ENCODE measurements around the gene PRKCB.

PRKCB gene

DNA sequence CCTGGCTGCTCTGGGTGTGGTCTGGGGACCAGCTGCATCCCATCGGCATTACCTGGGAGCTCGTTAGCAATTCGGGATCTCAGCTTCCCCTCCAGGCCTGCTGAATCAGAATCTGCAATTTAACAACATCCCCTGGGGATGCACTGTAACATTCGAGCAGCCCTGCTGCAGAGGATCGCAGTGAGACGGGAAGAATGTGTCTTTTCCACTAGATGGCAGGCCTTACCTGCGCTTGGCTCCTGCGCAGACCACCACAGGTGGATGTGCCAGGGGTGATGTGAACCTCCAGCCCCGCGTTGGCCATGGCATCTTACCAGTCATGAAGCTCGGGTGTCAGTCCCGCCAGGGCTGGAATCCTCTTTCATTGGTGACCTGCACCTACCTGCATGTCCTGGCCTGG is 209.9 kb downstream of the PRKCB start:
- no peak for DNase-seq (ENCODE audit: low read depth, low spot score)
- H3K4me3 ChIP-seq (ENCODE audit: low read depth, low read length): no peak overlapping the region
- TF ChIP-seq, protein P1, sequence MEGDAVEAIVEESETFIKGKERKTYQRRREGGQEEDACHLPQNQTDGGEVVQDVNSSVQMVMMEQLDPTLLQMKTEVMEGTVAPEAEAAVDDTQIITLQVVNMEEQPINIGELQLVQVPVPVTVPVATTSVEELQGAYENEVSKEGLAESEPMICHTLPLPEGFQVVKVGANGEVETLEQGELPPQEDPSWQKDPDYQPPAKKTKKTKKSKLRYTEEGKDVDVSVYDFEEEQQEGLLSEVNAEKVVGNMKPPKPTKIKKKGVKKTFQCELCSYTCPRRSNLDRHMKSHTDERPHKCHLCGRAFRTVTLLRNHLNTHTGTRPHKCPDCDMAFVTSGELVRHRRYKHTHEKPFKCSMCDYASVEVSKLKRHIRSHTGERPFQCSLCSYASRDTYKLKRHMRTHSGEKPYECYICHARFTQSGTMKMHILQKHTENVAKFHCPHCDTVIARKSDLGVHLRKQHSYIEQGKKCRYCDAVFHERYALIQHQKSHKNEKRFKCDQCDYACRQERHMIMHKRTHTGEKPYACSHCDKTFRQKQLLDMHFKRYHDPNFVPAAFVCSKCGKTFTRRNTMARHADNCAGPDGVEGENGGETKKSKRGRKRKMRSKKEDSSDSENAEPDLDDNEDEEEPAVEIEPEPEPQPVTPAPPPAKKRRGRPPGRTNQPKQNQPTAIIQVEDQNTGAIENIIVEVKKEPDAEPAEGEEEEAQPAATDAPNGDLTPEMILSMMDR (IDR thresholded peaks at IDR 0.05; ENCODE audit: insufficient read depth, low read length, missing control alignments): no peak
- ChIA-PET POLR2A (no interaction called here), CTCF (interaction anchor here (1.3 to 13.6 kb wide), 5 partner anchors 10 to 470 kb away, joined by 3 to 257 read pairs (median 5); no protein-coding TSS in a partner anchor)

DNA sequence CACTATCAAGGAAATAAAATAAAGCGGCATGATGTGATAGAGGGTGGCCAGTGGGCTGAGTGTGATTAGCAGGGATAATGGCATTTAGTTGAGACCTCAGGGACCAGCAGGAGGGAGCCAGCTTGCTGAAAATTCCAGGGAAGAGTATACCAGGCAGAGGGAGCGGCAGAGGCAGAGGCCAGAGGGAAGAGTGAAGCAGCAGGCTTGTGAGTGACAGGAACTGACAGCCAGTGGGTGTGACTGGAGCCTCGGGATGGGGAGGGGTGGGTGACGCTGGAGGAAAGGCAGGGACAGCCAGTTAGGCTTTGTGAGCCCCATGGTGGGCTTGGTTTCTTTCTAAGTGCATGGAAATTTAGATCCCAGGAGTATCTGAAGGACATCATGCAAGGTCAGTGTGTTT is 210.7 kb downstream of the PRKCB start:
- H3K4me3 ChIP-seq (ENCODE audit: low read depth, low read length): no peak overlapping the region
- ChIA-PET POLR2A (no interaction called here), CTCF (interaction anchor here (1.0 to 13.6 kb wide), 2 partner anchors 10 to 457 kb away, joined by 3 to 257 read pairs; no protein-coding TSS in a partner anchor)
- TF ChIP-seq, protein P1 (IDR thresholded peaks at IDR 0.05; ENCODE audit: insufficient read depth, low read length, missing control alignments): no peak
- DNase-seq (ENCODE audit: low read depth, low spot score): no peak

- ChIA-PET CTCF (interaction anchor here (1.2 kb wide), 1 partner anchor 455 kb away, joined by 6 read pairs; no protein-coding TSS in a partner anchor), POLR2A (no interaction called here)
- DNase-seq (ENCODE audit: low read depth, low spot score): no peak
- no peak overlapping the region for H3K4me3 ChIP-seq (ENCODE audit: low read depth, low read length)
- TF ChIP-seq, protein P1 (IDR thresholded peaks at IDR 0.05; ENCODE audit: insufficient read depth, low read length, missing control alignments): no peak
These were observed 213.3 kb downstream of the PRKCB start for GRCh38 chr16:24049113-24049512.

DNA sequence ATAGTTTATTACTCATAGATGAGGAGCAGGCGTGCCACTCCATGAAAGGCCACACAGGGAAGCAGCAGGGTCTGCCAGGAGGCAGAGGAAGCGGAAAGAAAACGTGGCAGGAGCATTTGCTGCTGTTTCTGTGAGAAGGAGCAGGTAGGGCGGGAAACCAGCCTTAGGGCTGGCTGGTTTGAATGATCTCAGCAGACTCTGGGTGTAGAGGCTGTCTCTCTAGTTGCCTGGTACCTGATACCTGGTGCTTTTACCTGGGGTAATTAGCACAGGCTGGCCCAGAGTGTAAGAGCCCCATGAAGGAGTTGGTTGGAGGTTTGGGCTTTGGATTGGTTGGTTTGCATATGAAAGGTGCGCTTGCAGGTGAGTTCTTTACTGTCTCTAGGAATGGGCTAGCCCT is 215.3 kb downstream of the PRKCB start:
- CTCF ChIA-PET: no interaction called here
- no peak for DNase-seq (ENCODE audit: low read depth, low spot score)
- TF ChIP-seq, protein P1 (IDR thresholded peaks at IDR 0.05; ENCODE audit: insufficient read depth, low read length, missing control alignments): no peak
- H3K4me3 ChIP-seq (ENCODE audit: low read depth, low read length): no peak overlapping the region
- POLR2A ChIA-PET: no interaction called here

DNA sequence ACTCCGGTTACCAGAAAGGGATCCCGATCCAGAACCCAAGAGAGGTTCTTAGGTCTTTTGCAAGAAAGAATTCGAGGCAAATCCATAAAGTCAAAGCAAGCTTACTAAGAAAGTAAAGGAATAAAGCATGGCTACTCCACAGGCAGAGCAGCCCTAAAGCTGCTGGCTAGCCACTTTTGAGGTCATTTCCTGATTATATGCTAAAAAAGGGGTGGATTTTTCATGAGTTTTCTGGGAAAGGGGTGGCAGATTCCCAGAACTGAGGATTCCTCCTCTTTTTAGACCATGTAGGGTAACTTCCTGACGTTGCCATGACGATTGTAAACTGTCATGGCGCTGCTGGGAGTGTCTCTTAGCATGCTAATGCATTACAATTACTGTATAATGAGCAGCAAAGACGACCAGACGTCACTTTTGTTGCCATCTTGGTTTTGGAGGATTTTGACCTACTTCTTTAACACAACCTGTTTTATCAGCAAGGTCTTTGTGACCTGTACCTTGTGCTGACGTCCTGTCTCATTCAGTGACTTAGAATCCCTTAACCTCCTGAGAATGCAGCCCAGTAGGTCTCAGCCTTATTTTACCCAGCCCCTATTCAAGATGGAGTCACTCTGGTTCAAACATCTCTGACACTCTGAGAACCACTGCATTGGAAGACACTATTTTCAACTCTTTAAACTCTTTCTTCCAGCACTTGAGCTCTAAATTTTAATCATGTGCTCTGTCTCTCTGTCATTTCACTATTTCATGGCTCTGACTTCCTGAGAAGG is 216.7 kb downstream of the PRKCB start:
- no peak overlapping the region for H3K4me3 ChIP-seq (ENCODE audit: low read depth, low read length)
- TF ChIP-seq, protein P1 (IDR thresholded peaks at IDR 0.05; ENCODE audit: insufficient read depth, low read length, missing control alignments): no peak
- no peak for DNase-seq (ENCODE audit: low read depth, low spot score)
- ChIA-PET CTCF (interaction anchor here (1.4 kb wide), 1 partner anchor 11 kb away, joined by 3 read pairs; no protein-coding TSS in a partner anchor), POLR2A (no interaction called here)

DNA sequence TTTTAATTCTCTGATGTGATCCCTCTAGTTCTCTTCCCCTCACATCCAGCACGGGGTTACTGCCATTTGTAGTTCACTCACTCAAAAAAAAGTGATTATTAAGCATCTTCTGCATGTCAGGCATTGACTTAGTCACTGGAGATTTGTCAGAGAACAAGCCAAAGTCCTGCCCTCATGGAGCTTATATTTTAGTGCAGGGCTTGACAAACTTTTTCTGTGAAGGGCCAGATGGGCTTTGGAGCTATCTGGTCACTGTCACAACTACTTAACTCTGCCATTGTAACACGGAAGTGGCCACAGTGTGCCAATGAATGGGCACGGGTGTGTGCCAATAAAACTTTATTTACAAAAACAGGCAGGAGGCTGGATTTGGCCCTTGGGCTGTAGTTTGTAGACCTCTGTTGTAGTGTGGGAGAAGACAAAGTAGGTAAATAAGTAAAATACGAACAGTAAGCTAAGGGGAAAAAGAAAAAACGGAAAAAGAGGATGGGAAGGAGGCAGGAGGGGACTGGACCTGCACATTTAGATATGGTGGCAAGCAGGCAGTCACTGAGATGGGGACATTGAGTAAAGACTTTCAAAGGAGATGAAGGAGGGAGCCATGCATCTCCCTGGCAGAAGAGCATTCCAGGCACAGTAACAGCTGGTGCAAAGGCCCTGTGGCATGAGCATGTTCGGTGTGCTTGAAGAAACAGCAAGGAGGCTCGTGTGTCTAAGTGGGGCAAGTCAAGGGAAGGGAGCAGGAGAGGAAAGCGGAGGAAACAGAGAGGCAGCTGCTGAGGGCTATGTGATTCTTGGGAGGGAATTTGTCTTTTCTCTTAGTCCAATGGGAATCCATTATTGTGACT is 217.5 kb downstream of the PRKCB start:
- CTCF ChIA-PET: interaction anchor here (1.4 kb wide), 1 partner anchor 11 kb away, joined by 3 read pairs; no protein-coding TSS in a partner anchor
- POLR2A ChIA-PET: no interaction called here
- TF ChIP-seq, protein P1 (IDR thresholded peaks at IDR 0.05; ENCODE audit: insufficient read depth, low read length, missing control alignments): no peak

More for the DNA sequence above, 217.5 kb downstream of the PRKCB start:
- no peak overlapping the region for H3K4me3 ChIP-seq (ENCODE audit: low read depth, low read length)
- no peak for DNase-seq (ENCODE audit: low read depth, low spot score)

All from AG04449 (cell line).